Stomach (tissue), 9 donors: ENCODE measurements around the gene IPO9. TPM values are rescaled to one million over a fixed set of nuclear protein-coding genes. Genes with fewer than 3 reads are reported as not detected.

ENCODE experiments used
- DNase-seq, 2 donors: peaks; one replicate each; pipeline versions ENCODE4 v3.0.0 to v3.0.0-alpha.2; 2013 to 2019
- H3K27ac ChIP-seq, 5 donors: fragments of 200-600 bp in 4 of 5; sonication (generic) in 4 of 5; one replicate each; pipeline ENCODE4 v1.5.1; 2013 to 2019; ENCODE audit warnings: mild to moderate bottlenecking in 1 of 5, moderate library complexity in 1 of 5
- H3K27me3 ChIP-seq, 3 donors: fragments of 200-600 bp; sonication (generic); one replicate each; pipeline ENCODE4 v1.5.1; 2017 to 2019; ENCODE audit warnings: mixed run types in 1 of 3
- H3K36me3 ChIP-seq, 4 donors: fragments of 200-600 bp; sonication (generic); 1 replicate in 3 of 4; 2 replicates in 1 of 4; pipeline ENCODE4 v1.5.1; 2016 to 2019
- H3K4me1 ChIP-seq, 4 donors: fragments of 200-600 bp; sonication (generic); one replicate each; pipeline ENCODE4 v1.5.1; 2016 to 2019
- H3K4me3 ChIP-seq, 4 donors: fragments of 200-600 bp; sonication (generic) in 3 of 4; one replicate each; pipeline ENCODE4 v1.5.1; 2016 to 2019; ENCODE audit warnings: mild to moderate bottlenecking in 1 of 4
- H3K9me3 ChIP-seq, 4 donors: fragments of 200-600 bp; sonication (generic); one replicate each; pipeline ENCODE4 v1.5.1; 2016 to 2019
- CTCF ChIP-seq, 7 experiments: fragments of 450-650 bp in 4 of 7; fragments of 200-600 bp in 3 of 7; sonication (generic) in 3 of 7; IDR thresholded peaks; one replicate each; pipeline ENCODE4 v1.5.1; 2016 to 2019; ENCODE audit warnings: antibody characterized with exemption in 7 of 7, control low read depth in 2 of 7, mild to moderate bottlenecking in 1 of 7
- EP300 ChIP-seq: sonication (generic); formaldehyde crosslinking; IDR thresholded peaks from one replicate; pipeline ENCODE4 v1.6.1; 2017; ENCODE audit warnings: antibody characterized with exemption
- POLR2A ChIP-seq, 4 donors: fragments of 450-650 bp; IDR thresholded peaks; one replicate each; pipeline ENCODE4 v1.6.1; 2016; ENCODE audit warnings: antibody characterized with exemption in 4 of 4, control low read depth in 2 of 4, mild to moderate bottlenecking in 1 of 4, moderate library complexity in 1 of 4
- POLR2AphosphoS5 ChIP-seq, 3 donors: sonication (generic); formaldehyde crosslinking; IDR thresholded peaks; one replicate each; pipeline ENCODE4 v1.6.1; 2016; ENCODE audit warnings: antibody characterized with exemption in 3 of 3
- WGBS, 5 donors: extraction: QIAGEN DNeasy Blood & Tissue Kit in 3 of 5; methylation state at CpG; one replicate each; pipeline versions ENCODE4 v1.1.5 to v1.1.7; 2013 to 2018; 5-methylcytosine and 5-hydroxymethylcytosine counted together
- intact Hi-C: fragments of 100-400 bp; cut with DNase I; formaldehyde crosslinking; loops from one replicate; pipeline ENCODE4 v1.15.1; 2023; ENCODE audit warnings: low total_unique reads
- polyA plus RNA-seq, 3 donors: library from polyadenylated mRNA; stranded (reverse); fragments of 200-250 nt; gene quantifications; one replicate each; pipeline ENCODE4 v1.2.3, GENCODE V29; 2013
- total RNA-seq, 5 donors: library from RNA; depleted of rRNA; stranded (reverse); fragments of >200 nt; gene quantifications; one replicate each; pipeline versions ENCODE4 v1.1.0 to v1.2.3, GENCODE V29; 2014 to 2016
- donor health status: healthy with polysubstance abuse.
- donor health status: Bipolar disorder and iron deficiency.
- donor health status: healthy.

The IPO9 gene
- total and polyA plus RNA-seq, 8 donors, result 5.2 to 27.9 (median 12.1) TPM

GRCh38 chr1:201894343-201895119 lies 65.6 kb downstream of the IPO9 start:
- no peak overlapping the region for H3K4me3 ChIP-seq
- peaks cover 4 to 69% (median 38%) of the 10 kb centered on the region in 4 donors for H3K4me1 ChIP-seq
- peaks cover 0 to under 1% (median under 1%) of the 10 kb centered on the region in 3 donors for H3K27me3 ChIP-seq
- peaks cover 0 to 31% (median 18%) of the 10 kb centered on the region in 4 donors for H3K36me3 ChIP-seq
- H3K9me3 ChIP-seq, result no peaks in the 10 kb centered on the region
- H3K27ac ChIP-seq, result peak overlapping the region in 4 of 5 donors; percentile 18 to 84 (median 76)
- TF ChIP-seq EP300 (no peak), CTCF (IDR thresholded peaks at IDR 0.05) (no peak), POLR2A (IDR thresholded peaks at IDR 0.05) (no peak), POLR2AphosphoS5 (IDR thresholded peaks at IDR 0.05) (no peak)
- intact Hi-C loops, result loop anchor here (5.0 to 10.0 kb wide), 2 partner anchors 50 to 83 kb away; partner anchors contain the start of gene LMOD1
- DNase-seq, result no peak
- WGBS, 5 donors, result 58 to 81% (median 75%) methylated on average over 5 of the region's 5 CpGs

DNA sequence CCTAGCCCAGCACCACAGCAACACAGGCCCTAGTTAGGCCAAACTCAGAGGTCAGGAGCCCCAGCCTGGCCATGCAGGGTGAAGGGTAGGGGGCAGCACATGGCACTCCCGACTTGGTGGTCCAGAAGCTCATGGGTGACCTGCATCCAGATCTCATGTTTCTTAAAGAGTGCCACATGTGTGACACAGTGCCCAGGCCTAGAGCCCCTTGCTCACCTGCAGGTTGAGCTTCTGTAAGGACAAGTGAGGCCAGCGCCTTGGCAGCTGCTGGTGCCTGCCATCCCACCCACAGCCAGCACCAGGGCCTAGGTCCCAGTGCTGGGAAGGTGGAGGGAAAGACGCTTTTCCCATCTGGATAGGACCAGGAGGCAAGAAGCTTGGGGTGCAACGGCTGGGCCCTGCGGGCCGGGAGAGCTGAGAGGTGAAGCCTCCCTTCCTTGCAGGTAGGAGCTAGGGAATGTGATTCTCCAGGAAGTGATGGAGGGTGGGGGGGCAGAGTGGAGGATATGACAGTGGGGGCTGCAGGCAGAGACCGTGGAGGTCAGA lies 66.2 kb downstream of the IPO9 start:
- DNase-seq, result no peak
- Histone ChIP-seq H3K27ac (peak overlapping the region in 4 of 5 donors; percentile 18 to 84 (median 76)), H3K27me3 (no peaks in the 10 kb centered on the region), H3K4me3 (no peak overlapping the region), H3K36me3 (peaks cover 0 to 38% (median 21%) of the 10 kb centered on the region in 4 donors), H3K9me3 (no peaks in the 10 kb centered on the region), H3K4me1 (peaks cover 4 to 69% (median 37%) of the 10 kb centered on the region in 4 donors)
- intact Hi-C loops, result loop anchor here (5.0 to 10.0 kb wide), 2 partner anchors 50 to 82 kb away; partner anchors contain the start of gene LMOD1
- TF ChIP-seq EP300 (no peak), POLR2AphosphoS5 (IDR thresholded peaks at IDR 0.05) (peak in 1 of 3 donors; percentile 15), POLR2A (IDR thresholded peaks at IDR 0.05) (no peak), CTCF (IDR thresholded peaks at IDR 0.05) (no peak)
- 78 to 83% (median 80%) methylated on average over 5 to 7 of the region's 7 CpGs for WGBS, 5 donors

GRCh38 chr1:201895913-201896807 lies 67.2 kb downstream of the IPO9 start:
- WGBS, 5 donors, result 10 to 43% (median 12%) methylated on average over 3 to 10 of the region's 10 CpGs
- peak overlapping the region; percentile 7 to 84 (median 72) for H3K27ac ChIP-seq
- DNase-seq, result peak; percentile 89 to 96

More at GRCh38 chr1:201895913-201896807, 67.2 kb downstream of the IPO9 start:
- peaks cover 4 to 72% (median 38%) of the 10 kb centered on the region in 4 donors for H3K4me1 ChIP-seq
- H3K9me3 ChIP-seq, result no peaks in the 10 kb centered on the region
- TF ChIP-seq CTCF (IDR thresholded peaks at IDR 0.05) (peak in 6 of 7 experiments; percentile 45 to 96 (median 94)), EP300 (no peak), POLR2AphosphoS5 (IDR thresholded peaks at IDR 0.05) (peak; percentile 72 to 93 (median 76))
- no peaks in the 10 kb centered on the region for H3K27me3 ChIP-seq
- H3K36me3 ChIP-seq, result peaks cover 0 to 39% (median 21%) of the 10 kb centered on the region in 4 donors
- H3K4me3 ChIP-seq, result no peak overlapping the region
- intact Hi-C loops, result loop anchor here (5.0 to 10.0 kb wide), 2 partner anchors 49 to 81 kb away; partner anchors contain the start of gene LMOD1
